Gastrocnemius medialis (tissue), 4 donors: Measurements from ENCODE around the gene KDM1A.

ENCODE experiments used
- POLR2A ChIP-seq, 2 donors: fragments of 450-650 bp; IDR thresholded peaks; one replicate each; pipeline ENCODE4 v1.6.1; 2017; ENCODE audit warnings: antibody characterized with exemption in 2 of 2, mild to moderate bottlenecking in 2 of 2, moderate library complexity in 2 of 2
- TF ChIP-seq, protein P1 (sequence below), 5 experiments: fragments of 450-650 bp in 3 of 5; fragments of 200-600 bp in 2 of 5; sonication (generic) in 2 of 5; IDR thresholded peaks in 4 of 5; conservative IDR thresholded peaks in 1 of 5; 1 replicate in 4 of 5; 2 replicates in 1 of 5; pipeline ENCODE4 v1.5.1; 2016 to 2019; ENCODE audit warnings: antibody characterized with exemption in 5 of 5, mild to moderate bottlenecking in 3 of 5, moderate library complexity in 3 of 5

DNA sequence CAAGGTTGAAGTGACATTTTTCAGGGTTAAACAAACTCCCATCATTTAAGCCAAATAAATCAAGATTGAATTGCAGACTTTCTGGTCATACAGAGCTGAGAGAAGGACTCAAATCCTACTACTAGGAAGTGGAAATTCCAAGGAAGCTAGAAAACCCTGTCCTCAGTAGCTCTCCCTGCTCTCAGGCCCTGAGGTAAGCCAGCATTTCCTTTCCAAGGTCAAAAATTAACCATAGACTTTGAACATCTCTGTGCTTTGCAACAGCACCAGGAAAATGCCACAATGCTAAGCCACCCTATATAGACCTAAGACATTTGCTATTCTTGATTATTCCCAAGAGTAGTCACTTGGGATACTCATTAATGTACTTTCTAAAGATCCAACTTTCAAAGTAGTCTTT is 104.3 kb downstream of the KDM1A start:
- TF ChIP-seq, protein P1, sequence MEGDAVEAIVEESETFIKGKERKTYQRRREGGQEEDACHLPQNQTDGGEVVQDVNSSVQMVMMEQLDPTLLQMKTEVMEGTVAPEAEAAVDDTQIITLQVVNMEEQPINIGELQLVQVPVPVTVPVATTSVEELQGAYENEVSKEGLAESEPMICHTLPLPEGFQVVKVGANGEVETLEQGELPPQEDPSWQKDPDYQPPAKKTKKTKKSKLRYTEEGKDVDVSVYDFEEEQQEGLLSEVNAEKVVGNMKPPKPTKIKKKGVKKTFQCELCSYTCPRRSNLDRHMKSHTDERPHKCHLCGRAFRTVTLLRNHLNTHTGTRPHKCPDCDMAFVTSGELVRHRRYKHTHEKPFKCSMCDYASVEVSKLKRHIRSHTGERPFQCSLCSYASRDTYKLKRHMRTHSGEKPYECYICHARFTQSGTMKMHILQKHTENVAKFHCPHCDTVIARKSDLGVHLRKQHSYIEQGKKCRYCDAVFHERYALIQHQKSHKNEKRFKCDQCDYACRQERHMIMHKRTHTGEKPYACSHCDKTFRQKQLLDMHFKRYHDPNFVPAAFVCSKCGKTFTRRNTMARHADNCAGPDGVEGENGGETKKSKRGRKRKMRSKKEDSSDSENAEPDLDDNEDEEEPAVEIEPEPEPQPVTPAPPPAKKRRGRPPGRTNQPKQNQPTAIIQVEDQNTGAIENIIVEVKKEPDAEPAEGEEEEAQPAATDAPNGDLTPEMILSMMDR (IDR thresholded peaks at IDR 0.05 in 4 of 5, conservative IDR thresholded peaks at IDR 0.05 in 1 of 5), result no peak
- TF ChIP-seq POLR2A (IDR thresholded peaks at IDR 0.05), result no peak
